Measurements from ENCODE around the gene MOV10L1.

MOV10L1 gene

DNA sequence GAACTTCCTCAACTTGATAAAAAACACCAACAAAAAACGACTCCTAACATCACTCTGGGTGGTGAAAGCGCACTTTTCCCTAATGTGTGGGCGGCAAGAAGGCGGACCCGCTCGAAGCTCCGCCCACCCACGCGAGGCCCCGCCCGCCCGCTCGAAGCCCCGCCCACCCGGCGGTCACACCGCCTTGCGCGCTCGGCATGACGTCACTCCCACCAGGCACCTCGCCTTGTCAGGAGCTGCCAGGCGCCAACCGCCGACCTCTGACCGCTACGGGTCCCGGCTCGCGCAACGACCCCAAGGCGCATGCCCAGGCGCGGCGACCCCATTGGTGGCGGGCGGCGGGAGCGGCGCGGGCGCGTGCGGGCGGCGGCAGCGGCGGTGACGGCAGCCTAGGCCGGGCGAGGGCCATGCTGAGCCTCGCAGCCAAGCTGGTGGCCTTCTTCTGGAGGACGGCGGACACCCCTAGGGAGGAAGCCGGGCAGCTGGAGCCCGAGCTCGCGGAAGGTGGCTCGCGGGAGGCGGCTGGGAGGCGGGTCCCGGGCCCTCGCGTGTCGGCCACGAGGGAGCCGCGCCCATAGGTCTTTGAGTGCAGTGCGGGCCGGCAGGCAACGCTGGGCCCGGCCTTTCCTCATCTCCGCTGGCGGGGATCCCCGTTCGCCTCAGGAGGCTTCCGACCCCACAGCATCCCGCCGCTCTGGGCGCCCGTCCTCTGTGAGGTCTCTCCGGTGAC is at the start of gene MOV10L1:
Gene MOV10L1 (plus strand): TSS at position 325 of the 730 bp plus-strand sequence. CDS start 83 bp downstream, at position 408.
- peak; percentile 32 for DNase-seq

DNA sequence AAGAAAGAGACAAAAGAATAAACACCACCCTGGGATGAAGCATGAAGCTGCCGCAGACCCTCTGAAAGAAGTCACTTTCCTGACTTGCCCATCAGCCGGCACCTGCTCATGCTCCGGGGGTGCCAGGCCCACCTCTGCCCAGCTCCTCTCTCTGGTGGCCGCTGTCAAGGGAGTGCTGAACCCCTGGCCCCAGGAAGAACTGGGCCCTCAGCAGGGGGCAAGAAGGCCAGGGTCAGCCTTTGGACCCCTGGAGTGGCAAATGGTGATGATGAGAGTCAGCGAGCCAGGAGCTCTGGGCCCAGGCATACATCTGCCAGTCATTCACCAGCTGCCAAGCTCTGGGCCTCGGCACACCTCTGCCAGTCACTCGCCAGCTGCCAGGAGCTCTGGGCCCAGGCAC is 49.1 kb upstream of the MOV10L1 start:
- no peak for DNase-seq

DNA sequence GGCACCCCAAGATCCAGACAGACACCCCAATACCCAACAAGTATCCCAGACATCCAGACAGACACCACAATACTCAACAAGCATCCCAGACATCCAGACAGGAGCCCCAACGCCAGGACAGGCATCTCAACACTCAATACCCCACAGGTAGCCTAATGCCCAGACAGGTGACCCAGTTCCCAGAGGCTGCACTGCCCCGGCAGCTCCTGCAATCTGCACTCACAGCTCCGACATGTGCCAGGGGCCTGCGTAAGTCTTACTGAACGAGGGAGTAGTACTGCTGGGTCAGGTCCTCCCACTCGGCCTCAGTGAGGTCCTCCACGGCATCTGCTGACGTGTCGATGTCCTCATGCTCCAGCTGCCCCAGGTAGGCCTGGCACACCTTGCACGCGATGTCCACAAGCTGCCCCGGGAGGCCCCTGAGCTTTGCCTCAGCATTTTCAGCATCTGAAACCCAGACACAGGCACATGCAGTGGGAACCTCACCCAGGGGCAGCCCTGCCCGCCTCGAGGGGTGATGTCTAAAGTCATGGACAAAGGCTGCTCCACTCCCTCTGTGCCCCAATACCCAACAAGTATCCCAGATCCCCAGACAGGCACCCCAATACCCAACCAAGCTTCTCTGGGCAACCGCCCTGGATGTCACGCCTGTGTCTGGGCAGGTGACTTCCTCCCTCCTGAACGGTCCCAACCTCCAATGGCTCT is 48.3 kb upstream of the MOV10L1 start:
- no peak for DNase-seq

GRCh38 chr22:50044485-50045118 is 45.2 kb upstream of the MOV10L1 start:
- no peak for DNase-seq

- DNase-seq = no peak
Observed at GRCh38 chr22:50045211-50046018, 44.4 kb upstream of the MOV10L1 start.

DNA sequence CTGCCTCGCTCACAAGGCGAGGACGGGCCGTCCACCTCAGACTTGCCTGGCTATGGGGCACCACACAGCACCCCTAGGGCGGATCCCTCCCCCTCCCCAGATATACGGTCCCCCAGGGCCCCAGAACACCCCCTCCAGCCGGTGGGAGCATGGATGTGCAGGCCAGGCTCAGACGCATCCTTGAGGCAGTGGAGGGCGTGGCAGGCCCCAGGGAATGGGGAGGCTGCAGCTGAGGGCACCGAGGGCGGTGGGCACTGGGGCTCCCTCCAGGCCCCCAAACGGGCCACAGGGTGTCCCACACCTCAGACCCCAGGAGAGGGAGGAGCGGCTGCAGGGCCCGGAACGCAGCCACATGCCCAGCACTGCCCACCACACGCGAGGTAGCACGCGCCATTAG is 43.8 kb upstream of the MOV10L1 start:
- no peak for DNase-seq

- DNase-seq = no peak
Observed at GRCh38 chr22:50046481-50047245, 43.1 kb upstream of the MOV10L1 start.

DNA sequence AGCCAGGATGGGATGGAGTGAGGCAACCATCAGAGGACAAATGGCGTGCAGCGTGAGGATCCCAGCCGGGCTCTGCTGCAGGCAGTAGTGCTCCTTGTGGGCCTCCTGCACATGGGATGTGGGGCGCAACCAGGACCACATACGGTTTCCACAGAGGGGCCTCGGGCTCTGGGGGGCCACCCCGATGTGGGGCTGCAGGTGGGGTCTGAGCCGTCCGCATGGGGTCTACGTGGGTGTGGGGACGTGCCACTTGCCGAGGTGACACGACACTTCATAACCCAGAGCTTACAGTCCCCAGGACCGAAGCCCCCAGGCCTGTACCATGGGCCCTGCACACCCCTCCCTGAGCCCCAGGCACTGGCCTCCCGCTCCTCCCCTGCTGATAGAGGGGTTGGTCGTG is 42.5 kb upstream of the MOV10L1 start:
- DNase-seq = no peak

- no peak for DNase-seq
Observed at GRCh38 chr22:50048061-50048765, 41.6 kb upstream of the MOV10L1 start.

DNA sequence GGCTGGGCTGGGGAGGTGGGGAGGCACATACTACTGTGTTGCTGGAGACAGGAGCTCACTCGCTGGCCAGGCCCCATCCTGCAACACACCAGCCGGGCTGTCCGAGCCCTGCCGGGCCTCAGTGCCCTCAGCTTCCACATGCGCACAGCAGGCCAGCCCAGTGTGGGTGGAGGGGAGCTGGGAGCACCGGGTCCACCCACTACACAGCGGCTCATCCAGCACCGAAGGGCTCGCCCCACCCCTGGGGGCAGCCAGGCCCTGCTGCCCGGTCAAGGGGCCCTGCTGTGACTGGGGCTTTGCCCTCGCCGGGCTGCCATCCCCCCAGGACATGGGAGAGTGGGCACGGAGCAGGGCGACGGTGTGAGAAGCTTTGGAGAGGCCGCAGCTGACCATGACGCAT is 41.0 kb upstream of the MOV10L1 start:
- no peak for DNase-seq

DNA sequence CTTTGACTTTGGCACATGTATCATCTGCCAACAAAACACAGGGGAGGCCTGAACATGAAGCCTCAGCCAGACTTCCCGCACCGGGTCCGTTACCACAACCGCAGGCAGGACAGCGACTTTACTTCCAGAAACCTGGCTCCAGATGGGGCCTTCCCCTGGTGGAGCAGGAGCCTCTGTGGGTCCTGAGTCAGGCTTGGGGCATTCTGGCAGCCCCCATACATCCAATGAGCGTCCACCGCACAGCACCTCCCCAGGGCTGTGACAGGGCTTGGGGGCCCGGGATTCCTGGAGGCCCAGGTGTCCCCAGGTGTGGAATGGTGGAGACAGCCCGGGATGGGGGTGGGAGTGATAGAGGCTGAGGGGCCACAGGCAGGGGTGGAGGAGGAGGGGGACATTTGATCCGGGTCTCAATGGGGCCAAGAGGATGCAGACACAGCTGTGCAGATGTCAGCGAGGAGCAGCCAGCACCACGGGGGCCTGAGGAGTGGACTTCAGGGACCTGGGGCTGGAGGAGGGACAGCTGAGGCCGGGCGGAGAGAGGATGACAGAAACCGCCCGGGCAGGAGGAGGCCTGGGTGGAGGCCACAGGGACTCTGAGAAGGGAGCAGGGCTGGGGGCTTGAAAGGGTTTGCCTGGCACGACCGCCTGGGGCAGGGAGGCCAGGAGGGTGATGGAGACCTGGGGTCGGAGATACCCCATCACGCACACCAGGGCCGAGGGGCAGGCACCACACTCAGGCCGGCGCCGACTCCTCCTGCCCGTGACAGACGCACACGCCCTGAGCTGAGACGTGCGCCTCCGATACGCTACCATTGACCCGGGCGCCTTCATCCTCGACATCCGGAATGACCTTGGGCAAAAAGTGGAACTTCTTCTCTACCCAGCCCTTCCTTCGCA is 40.3 kb upstream of the MOV10L1 start:
- DNase-seq = no peak

DNA sequence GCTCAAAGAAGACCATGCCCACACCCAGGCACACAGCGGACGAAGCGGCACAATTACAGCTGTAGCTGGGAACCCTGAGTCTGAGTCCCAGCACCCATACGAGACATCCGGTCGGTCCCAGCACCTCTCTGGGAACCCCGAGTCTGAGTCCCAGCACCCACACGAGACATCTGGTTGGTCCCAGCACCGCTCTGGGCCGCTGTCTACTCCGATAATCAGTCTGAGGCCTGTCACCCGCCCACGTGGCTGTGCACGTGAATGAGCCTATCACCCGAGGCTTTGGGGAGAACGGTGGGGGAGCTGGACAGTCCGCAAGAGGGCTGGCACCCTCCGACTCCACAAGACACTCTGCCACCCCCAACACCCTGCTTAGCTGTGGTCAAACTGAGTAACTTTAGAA is 37.9 kb upstream of the MOV10L1 start:
- DNase-seq = no peak

DNA sequence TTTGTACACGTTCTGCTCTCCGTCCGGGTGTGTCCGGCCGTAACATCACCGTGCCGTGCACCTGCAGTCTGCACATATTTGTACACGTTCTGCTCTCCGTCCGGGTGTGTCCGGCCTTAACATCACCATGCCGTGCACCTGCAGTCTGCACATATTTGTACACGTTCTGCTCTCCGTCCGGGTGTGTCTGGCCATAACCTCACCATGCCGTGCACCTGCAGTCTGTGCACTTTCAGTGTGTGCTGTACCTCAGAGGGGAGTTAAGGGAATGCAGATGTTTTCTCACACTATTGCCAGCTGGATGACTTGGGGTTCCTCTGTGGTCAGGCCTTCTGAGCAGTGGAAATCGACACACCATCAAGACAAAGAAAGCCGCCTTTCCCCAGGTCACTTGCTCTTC is 35.9 kb upstream of the MOV10L1 start:
- no peak for DNase-seq

GRCh38 chr22:50056214-50056972 is 33.4 kb upstream of the MOV10L1 start:
- no peak for DNase-seq

GRCh38 chr22:50057278-50058060 is 32.3 kb upstream of the MOV10L1 start:
- DNase-seq = no peak

DNA sequence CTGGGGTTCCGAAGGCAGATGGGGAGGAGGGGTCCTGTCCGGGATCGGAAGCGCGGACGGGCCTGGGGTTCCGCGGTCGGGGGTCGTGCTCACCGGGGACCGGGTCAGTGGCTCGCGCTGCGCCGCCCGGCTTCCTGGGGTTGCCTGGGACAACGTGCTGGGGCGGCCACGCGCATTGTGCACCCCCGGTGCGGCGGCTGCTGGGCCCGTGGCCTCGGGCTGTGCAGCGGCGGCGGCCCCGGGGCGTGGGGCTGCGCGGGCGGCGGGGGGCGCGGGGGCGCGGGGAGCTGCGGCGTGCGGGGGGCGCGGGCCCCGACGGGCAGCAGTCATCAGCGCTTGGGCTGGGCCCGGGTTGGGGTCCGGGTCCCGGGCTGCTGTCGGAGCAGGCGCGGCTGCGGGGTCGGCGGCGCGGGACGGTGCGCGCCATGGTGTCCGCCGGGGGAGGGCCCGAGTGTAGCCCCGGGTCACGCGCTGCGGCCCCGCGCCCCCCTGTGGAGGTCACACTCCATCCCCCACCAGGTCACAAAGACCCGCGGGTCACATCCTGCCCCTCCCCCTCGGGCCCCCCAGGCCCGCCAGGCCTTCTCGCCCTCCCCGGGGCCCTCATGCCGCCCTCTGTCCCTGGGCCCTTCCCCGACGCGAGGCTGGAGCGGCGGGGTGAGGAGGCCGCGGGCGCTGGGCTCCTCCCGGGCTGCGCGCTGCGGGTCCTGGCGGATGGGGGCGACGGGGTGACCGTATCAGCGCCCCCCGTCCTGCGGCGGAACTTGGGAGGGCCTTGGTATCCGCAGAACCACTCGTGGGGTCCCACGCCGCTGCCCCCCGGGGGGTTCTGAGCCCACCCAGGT is 31.5 kb upstream of the MOV10L1 start, which contains the start of gene TTLL8:
Gene TTLL8 (minus strand): TSS at position 238 of the 845 bp plus-strand sequence.
- no peak for DNase-seq

GRCh38 chr22:50058906-50059880 is 30.6 kb upstream of the MOV10L1 start:
- DNase-seq = peak; percentile 39

All from fibroblast of skin of right quadriceps (primary cell).